T-helper 2 cell treated with Interferon-gamma antibody and Interleukin-4, amounts not matched to agents 100 ng/mL and 5 ng/mL, for 36 hours (primary cell): ENCODE results near the gene MYO16. TPM values are rescaled to one million over a fixed set of nuclear protein-coding genes. Genes with fewer than 3 reads are reported as not detected.

Experiments used
- intact Hi-C: fragments of 100-400 bp; cut with micrococcal nuclease; formaldehyde crosslinking; loops from one replicate; pipeline ENCODE4 v1.15.1; 2023
- total RNA-seq: library from RNA; stranded (reverse); gene quantifications from 2 replicates; pipeline ENCODE4 v1.2.3, GENCODE V29; 2022

MYO16 gene
- total RNA-seq, 1 donor from 2014 or later = not detected

- intact Hi-C loops = no loop called here
Observed at GRCh38 chr13:108878732-108879131, 249.3 kb downstream of the MYO16 start.

- intact Hi-C loops = no loop called here
Observed at GRCh38 chr13:108889324-108889984, 260.0 kb downstream of the MYO16 start.

GRCh38 chr13:108895220-108895704, 265.9 kb downstream of the MYO16 start:
- intact Hi-C loops = loop anchor here (5.0 to 10.0 kb wide), 3 partner anchors 553 to 720 kb away; no protein-coding TSS in a partner anchor

GRCh38 chr13:108897955-108898354, 268.5 kb downstream of the MYO16 start:
- intact Hi-C loops = loop anchor here (1.0 to 10.0 kb wide), 5 partner anchors 17 to 723 kb away; no protein-coding TSS in a partner anchor

- intact Hi-C loops = no loop called here
Observed at GRCh38 chr13:108902405-108903155, 273.2 kb downstream of the MYO16 start.

- intact Hi-C loops = no loop called here
Observed at GRCh38 chr13:108903613-108904012, 274.2 kb downstream of the MYO16 start.

GRCh38 chr13:108911807-108912206, 282.4 kb downstream of the MYO16 start:
- intact Hi-C loops = no loop called here

- intact Hi-C loops = loop anchor here (2.0 kb wide), 1 partner anchor 15 kb away; no protein-coding TSS in a partner anchor
Observed at GRCh38 chr13:108913731-108914130, 284.3 kb downstream of the MYO16 start.

GRCh38 chr13:108915095-108915633, 285.8 kb downstream of the MYO16 start:
- intact Hi-C loops = loop anchor here (2.0 to 5.0 kb wide), 3 partner anchors 16 to 872 kb away; partner anchors contain the start of genes ABHD13, IRS2 and LIG4

- intact Hi-C loops = loop anchor here (2.0 to 5.0 kb wide), 3 partner anchors 17 to 871 kb away; partner anchors contain the start of genes ABHD13, IRS2 and LIG4
Observed at GRCh38 chr13:108915634-108916512, 286.5 kb downstream of the MYO16 start.

- intact Hi-C loops = loop anchor here (5.0 kb wide), 2 partner anchors 700 to 870 kb away; partner anchors contain the start of genes ABHD13, IRS2 and LIG4
Observed at GRCh38 chr13:108917581-108917980, 288.2 kb downstream of the MYO16 start.

- intact Hi-C loops = loop anchor here (5.0 kb wide), 2 partner anchors 702 to 868 kb away; partner anchors contain the start of genes ABHD13, IRS2 and LIG4
Observed at GRCh38 chr13:108919036-108919907, 289.9 kb downstream of the MYO16 start.

GRCh38 chr13:108920137-108920536, 290.7 kb downstream of the MYO16 start:
- intact Hi-C loops = no loop called here

- intact Hi-C loops = no loop called here
Observed at GRCh38 chr13:108921238-108921637, 291.8 kb downstream of the MYO16 start.

GRCh38 chr13:108922108-108922507, 292.7 kb downstream of the MYO16 start:
- intact Hi-C loops = no loop called here

- intact Hi-C loops = no loop called here
Observed at GRCh38 chr13:108923386-108924047, 294.1 kb downstream of the MYO16 start.

GRCh38 chr13:108924134-108924533, 294.7 kb downstream of the MYO16 start:
- intact Hi-C loops = no loop called here

GRCh38 chr13:108924541-108924940, 295.1 kb downstream of the MYO16 start:
- intact Hi-C loops = no loop called here

GRCh38 chr13:108925070-108925469, 295.7 kb downstream of the MYO16 start:
- intact Hi-C loops = no loop called here
